MM.1S (cell line): Measurements from ENCODE around the gene PSMB11.

ENCODE experiments used
- DNase-seq: peaks from one replicate; pipeline ENCODE4 v3.0.0-alpha.2; 2015
- H2AFZ ChIP-seq: fragments of 300-600 bp; sonication (generic); 2 replicates; pipeline ENCODE4 v1.6.0; 2016; ENCODE audit warnings: antibody characterized with exemption, low read length
- H3F3A ChIP-seq: fragments of 300-600 bp; sonication (generic); 2 replicates; pipeline ENCODE4 v1.6.1; 2016; ENCODE audit warnings: mild to moderate bottlenecking, antibody characterized with exemption, low read length, moderate library complexity, mixed read lengths; ENCODE audit not compliant: insufficient read depth
- H3K27ac ChIP-seq: fragments of 300-600 bp; sonication (generic); 2 replicates; pipeline ENCODE4 v1.5.1; 2016; ENCODE audit warnings: mild to moderate bottlenecking, low read length
- H3K27me3 ChIP-seq: fragments of 300-600 bp; sonication (generic); replicated peaks from 2 replicates; pipeline ENCODE4 v1.6.0; 2016; ENCODE audit warnings: low read length; ENCODE audit not compliant: insufficient read depth
- H3K36me3 ChIP-seq: fragments of 300-600 bp; sonication (generic); replicated peaks from 2 replicates; pipeline ENCODE4 v1.6.1; 2016; ENCODE audit warnings: mild to moderate bottlenecking, low read length, mixed read lengths; ENCODE audit not compliant: insufficient read depth
- H3K4me1 ChIP-seq: fragments of 300-600 bp; sonication (generic); 2 replicates; pipeline ENCODE4 v1.6.1; 2016; ENCODE audit warnings: low read length, mixed read lengths
- H3K4me2 ChIP-seq: fragments of 300-600 bp; sonication (generic); 2 replicates; pipeline ENCODE4 v1.6.0; 2016; ENCODE audit warnings: low read depth, low read length
- H3K4me3 ChIP-seq: fragments of 300-600 bp; sonication (generic); 2 replicates; pipeline ENCODE4 v1.5.1; 2016; ENCODE audit warnings: low read length, mixed read lengths
- H3K79me2 ChIP-seq: fragments of 300-600 bp; sonication (generic); 2 replicates; pipeline ENCODE4 v1.6.1; 2016; ENCODE audit warnings: mixed run types, low read length, mixed read lengths
- H3K9ac ChIP-seq: fragments of 300-600 bp; sonication (generic); 2 replicates; pipeline ENCODE4 v1.6.1; 2016; ENCODE audit warnings: low read length, mixed read lengths
- H3K9me2 ChIP-seq: fragments of 300-600 bp; sonication (generic); replicated peaks from 2 replicates; pipeline ENCODE4 v1.6.1; 2016; ENCODE audit warnings: mild to moderate bottlenecking, low read length, mixed read lengths; ENCODE audit not compliant: insufficient read depth
- H3K9me3 ChIP-seq: fragments of 300-600 bp; sonication (generic); replicated peaks from 2 replicates; pipeline ENCODE4 v1.6.1; 2016; ENCODE audit warnings: mild to moderate bottlenecking, low read length, mixed read lengths; ENCODE audit not compliant: insufficient read depth
- H4K20me1 ChIP-seq: fragments of 300-600 bp; sonication (generic); 2 replicates; pipeline ENCODE4 v1.6.1; 2016; ENCODE audit warnings: mild to moderate bottlenecking, low read length, moderate library complexity, mixed read lengths; ENCODE audit not compliant: insufficient read depth
- CTCF ChIP-seq: fragments of 300-600 bp; sonication (generic); IDR thresholded peaks from 2 replicates; pipeline ENCODE4 v1.5.1; 2016; ENCODE audit warnings: antibody characterized with exemption, low read length, mixed read lengths
- EZH2 ChIP-seq: fragments of 300-600 bp; sonication (generic); optimal IDR thresholded peaks from 2 replicates; pipeline ENCODE3; 2017; ENCODE audit warnings: low read depth, mild to moderate bottlenecking, antibody characterized with exemption, low read length, mixed read lengths
- EZH2phosphoT487 ChIP-seq: fragments of 300-600 bp; sonication (generic); IDR thresholded peaks from 2 replicates; pipeline ENCODE4 v1.6.1; 2018; ENCODE audit warnings: antibody characterized with exemption, low read length

PSMB11 gene

GRCh38 chr14:23069413-23069806 lies 27.4 kb downstream of the PSMB11 start:
- H3K9me3 ChIP-seq: no peaks in the 10 kb centered on the region
- no peak overlapping the region for H3K4me3 ChIP-seq
- no peaks in the 10 kb centered on the region for H3F3A ChIP-seq
- H3K9me2 ChIP-seq: no peaks in the 10 kb centered on the region
- no peak overlapping the region for H2AFZ ChIP-seq
- H3K79me2 ChIP-seq: peaks cover 26% of the 10 kb centered on the region
- no peaks in the 10 kb centered on the region for H4K20me1 ChIP-seq
- H3K4me2 ChIP-seq: no peak overlapping the region
- no peak overlapping the region for H3K27ac ChIP-seq
- H3K9ac ChIP-seq: no peak overlapping the region
- no peak for DNase-seq
- TF ChIP-seq CTCF (no peak), EZH2 (no peak), EZH2phosphoT487 (no peak)
- H3K4me1 ChIP-seq: peaks cover 7% of the 10 kb centered on the region; the same call in 1 of the 2 replicates
- no peaks in the 10 kb centered on the region for H3K27me3 ChIP-seq
- H3K36me3 ChIP-seq: no peaks in the 10 kb centered on the region

GRCh38 chr14:23070262-23071129 lies 28.5 kb downstream of the PSMB11 start:
- Histone ChIP-seq H3F3A (no peaks in the 10 kb centered on the region), H3K4me3 (peak overlapping the region; percentile 78), H2AFZ (no peak overlapping the region), H4K20me1 (no peaks in the 10 kb centered on the region), H3K9ac (peak overlapping the region; percentile 83), H3K9me2 (no peaks in the 10 kb centered on the region), H3K79me2 (peaks cover 26% of the 10 kb centered on the region), H3K36me3 (no peaks in the 10 kb centered on the region; the same call in 1 of the 2 replicates), H3K27ac (no peak overlapping the region; the same call in 1 of the 2 replicates), H3K27me3 (no peaks in the 10 kb centered on the region), H3K9me3 (no peaks in the 10 kb centered on the region), H3K4me2 (peak overlapping the region; percentile 72), H3K4me1 (peaks cover 7% of the 10 kb centered on the region; the same call in 1 of the 2 replicates)
- TF ChIP-seq EZH2 (no peak), CTCF (no peak), EZH2phosphoT487 (no peak)
- no peak for DNase-seq

GRCh38 chr14:23071244-23071920 lies 29.4 kb downstream of the PSMB11 start:
- H3K4me1 ChIP-seq: peaks cover 7% of the 10 kb centered on the region; the same call in 1 of the 2 replicates
- H3K27me3 ChIP-seq: no peaks in the 10 kb centered on the region
- H3K79me2 ChIP-seq: peaks cover 26% of the 10 kb centered on the region
- H3F3A ChIP-seq: no peaks in the 10 kb centered on the region
- H3K36me3 ChIP-seq: no peaks in the 10 kb centered on the region; the same call in 1 of the 2 replicates
- no peaks in the 10 kb centered on the region for H4K20me1 ChIP-seq
- TF ChIP-seq EZH2phosphoT487 (no peak), CTCF (no peak), EZH2 (no peak)
- no peaks in the 10 kb centered on the region for H3K9me3 ChIP-seq
- peak overlapping the region; percentile 72; the same call in 1 of the 2 replicates for H3K4me2 ChIP-seq
- peak overlapping the region; percentile 10; the same call in 1 of the 2 replicates for H3K27ac ChIP-seq
- H3K9me2 ChIP-seq: no peaks in the 10 kb centered on the region
- H3K4me3 ChIP-seq: peak overlapping the region; percentile 78
- DNase-seq: peak; percentile 60
- H2AFZ ChIP-seq: peak overlapping the region; percentile 51; the same call in 1 of the 2 replicates
- peak overlapping the region; percentile 83 for H3K9ac ChIP-seq
